NCI-H345 treated with DMSO at 0.1 percent for 48 hours (cell line): Measurements from ENCODE around the gene ONECUT1.
"Not testable (repeated sequence)": the region's sequence is repeated elsewhere in the genome, so short reads cannot be mapped to it uniquely, and the experiment has no call there.

Experiments
- DNase-seq: peaks from one replicate; lab custom pipeline; 2025; ENCODE audit not compliant: unreplicated experiment; lab: John Stamatoyannopoulos, UW

Gene ONECUT1

DNA sequence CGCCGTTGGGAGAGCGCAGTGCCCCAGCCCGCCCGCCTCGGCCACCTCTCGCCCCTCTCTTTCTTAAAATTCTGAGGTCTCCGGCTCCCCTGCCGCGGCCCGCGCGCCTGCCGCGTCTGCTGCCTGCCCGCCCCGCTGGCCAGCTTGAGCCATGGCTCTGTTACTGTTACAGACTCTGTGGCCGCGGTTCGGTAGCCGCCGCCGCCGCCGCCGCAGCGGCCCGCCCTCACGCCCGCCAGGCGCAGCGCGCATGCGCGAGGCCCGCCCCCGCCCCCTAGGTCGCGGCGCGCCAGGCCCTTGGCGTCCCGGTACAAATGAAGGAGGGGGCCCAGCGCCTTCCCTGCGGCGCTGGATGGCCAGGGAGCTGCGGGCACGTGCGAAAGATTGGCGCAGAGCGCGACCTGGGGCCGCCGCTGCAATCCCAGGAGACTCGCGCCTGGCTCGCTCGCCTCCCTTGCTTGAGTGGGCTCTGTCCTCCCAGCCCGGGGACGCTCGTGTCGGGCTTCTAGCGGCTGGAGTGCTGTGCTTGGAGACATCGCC is at the start of gene ONECUT1:
Gene ONECUT1, minus strand, starts transcription at position 168 of the 540 bp plus-strand sequence. CDS start 452 bp downstream, outside the sequence.
- DNase-seq, result peak; percentile 16

DNA sequence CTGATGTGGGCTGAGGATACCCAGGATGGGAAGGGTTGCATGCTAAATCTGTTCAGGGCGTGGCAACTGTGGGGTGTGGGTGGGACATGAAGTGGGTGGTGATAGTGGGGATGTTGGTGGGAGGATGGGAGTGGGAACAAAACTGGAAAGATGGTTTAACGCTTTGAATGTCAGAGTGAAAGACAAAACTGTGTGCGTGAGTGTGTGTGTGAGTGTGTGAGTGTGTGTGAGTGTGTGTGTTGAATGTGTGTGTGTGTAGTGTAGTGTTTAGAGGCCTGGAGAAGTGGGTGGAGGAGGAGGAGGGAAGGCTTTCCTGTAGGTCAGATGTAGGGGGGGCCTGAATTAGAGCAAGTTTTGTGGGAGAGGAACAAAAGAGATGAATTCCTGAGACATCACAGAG is 44.2 kb upstream of the ONECUT1 start:
- no peak for DNase-seq

DNA sequence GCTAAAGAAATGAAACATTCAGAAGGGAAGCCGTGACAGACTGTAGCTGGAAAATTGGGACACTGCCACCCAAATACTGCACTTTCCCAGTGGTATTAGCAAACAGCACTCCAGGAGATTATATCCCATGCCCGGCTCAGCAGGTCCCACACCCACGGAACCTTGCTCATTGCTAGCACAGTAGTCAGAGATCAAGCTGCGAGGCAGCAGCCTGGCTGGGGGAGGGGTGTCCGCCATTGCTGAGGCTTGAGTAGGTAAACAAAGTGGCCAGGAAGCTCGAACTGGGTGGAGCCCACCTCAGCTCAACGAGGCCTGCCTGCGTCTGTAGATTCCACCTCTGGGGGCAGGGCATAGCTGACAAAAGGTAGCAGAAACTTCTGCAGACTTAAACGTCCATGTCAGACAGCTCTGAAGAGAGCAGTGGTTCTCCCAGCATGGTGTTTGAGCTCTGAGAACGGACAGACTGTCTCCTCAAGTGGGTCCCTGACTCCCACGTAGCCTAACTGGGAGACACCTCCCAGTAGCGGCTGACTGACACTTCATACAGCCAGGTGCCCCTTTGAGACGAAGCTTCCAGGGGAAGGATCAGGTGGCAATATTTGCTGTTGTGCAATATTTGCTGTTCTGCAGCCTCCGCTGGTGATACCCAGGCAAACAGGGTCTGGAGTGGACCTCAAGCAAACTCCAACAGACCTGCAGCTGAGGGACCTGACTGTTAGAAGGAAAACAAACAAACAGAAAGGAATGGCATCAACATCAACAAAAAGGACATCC is 34.2 kb upstream of the ONECUT1 start:
- DNase-seq, result peak; percentile 1

GRCh38 chr15:52822475-52822874 is 32.3 kb upstream of the ONECUT1 start:
- no peak for DNase-seq

- DNase-seq, result no peak
Measured at GRCh38 chr15:52819253-52819652, 29.1 kb upstream of the ONECUT1 start.

DNA sequence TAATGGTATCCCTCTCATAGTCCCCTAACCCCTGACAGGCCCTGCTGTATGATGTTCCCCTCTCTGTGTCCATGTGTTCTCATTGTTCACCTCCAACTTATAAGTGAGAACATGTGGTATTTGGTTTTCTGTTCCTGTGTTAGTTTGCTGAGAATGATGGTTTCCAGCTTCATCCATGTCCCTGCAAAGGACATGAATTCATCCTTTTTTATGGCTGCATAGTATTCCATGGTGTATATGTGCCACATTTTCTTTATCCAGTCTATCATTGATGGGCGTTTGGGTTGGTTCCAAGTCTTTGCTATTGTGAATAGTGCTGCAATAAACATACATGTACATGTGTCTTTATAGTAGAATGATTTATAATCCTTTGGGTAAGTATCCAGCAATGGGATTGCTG is 25.8 kb upstream of the ONECUT1 start:
- DNase-seq, result not testable (repeated sequence)

DNA sequence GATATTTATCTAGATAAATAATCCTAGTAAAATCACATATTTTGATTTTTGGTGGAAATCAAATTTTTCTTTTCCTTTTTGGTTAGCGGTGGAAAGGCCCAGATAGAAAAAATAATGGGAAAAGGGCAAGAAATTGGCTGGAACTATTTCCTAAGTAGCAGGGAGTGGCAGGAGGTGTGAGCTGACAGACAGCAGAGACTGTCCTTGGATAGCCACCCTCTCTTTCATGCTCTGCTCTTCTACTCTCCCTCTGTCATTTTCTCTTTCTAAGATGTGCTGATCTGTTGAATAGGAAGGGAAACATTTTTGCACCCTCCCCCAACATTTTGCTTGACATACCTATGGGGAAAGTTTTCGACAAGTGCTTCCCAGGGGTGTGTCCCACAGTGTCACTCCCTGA is 18.9 kb upstream of the ONECUT1 start:
- no peak for DNase-seq

DNA sequence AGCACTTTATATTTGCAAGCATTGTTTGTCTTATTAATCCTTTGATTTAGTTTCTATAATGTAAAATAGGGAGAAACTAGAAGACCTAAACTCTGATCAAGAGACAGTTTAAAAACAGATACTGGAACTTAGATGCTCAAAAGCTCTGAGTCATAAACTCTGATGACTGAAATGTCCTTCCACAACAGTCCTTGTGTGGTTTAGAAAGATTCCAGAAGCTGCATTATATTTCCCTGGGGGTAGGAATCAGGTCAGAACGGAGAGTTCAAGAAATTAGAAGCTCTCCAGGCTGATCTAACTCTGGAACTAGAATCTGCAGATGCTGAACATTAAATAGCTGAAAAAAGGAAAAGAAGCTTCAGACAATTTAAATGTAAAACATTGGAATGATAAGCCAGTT is 18.3 kb upstream of the ONECUT1 start:
- no peak for DNase-seq

- DNase-seq, result no peak
Measured at GRCh38 chr15:52806284-52806655, 16.1 kb upstream of the ONECUT1 start.

DNA sequence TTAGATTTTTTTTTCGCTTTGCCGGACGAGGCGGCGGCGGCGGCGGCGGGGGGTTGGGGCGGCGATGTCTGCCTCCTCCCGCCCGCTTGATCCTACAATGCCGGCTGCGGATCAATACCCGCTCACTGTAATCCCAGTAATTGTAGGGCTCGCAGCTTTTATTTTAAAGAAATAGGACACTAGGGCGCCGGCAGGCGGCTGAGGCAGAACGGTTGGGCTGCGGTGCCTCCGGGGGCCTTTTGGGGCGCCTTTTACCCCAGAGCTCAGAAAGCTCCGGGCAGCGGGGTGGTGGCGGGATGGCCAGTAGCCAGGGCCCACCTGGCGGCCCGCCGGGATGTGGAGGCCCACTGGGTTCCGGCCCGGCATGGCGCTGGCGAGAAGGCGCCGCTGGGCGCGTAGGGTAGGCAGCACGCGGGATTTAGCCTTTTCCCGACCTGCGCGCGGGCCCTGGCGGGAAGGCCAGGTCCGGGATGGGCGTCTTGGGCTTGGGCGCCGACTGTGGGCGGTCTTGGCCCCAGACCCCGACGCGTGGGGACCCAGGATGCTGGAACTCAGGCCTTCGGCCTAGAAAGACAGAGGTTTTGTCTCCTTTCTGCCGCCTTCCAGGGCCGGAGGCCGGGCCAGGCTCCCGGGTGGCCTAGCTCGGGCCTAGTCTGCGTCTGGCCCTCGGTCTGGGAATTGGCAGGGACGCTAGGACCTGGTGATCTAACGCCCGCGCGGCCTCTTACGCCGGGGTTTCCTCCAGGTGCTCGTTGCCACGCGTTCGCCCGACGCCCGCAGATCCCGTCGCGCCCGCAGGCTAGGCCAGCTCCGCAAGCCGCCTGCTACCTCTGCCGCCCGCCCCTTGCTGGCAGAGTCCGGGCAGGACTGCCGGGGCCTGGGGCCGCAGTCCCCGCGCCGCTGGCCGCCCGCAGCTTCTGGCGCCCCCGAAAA is 15.5 kb upstream of the ONECUT1 start:
- no peak for DNase-seq

GRCh38 chr15:52804526-52805081 is 14.5 kb upstream of the ONECUT1 start:
- no peak for DNase-seq

GRCh38 chr15:52803467-52804306 is 13.6 kb upstream of the ONECUT1 start:
- DNase-seq, result no peak

GRCh38 chr15:52803108-52803466 is 13.0 kb upstream of the ONECUT1 start:
- DNase-seq, result no peak

DNA sequence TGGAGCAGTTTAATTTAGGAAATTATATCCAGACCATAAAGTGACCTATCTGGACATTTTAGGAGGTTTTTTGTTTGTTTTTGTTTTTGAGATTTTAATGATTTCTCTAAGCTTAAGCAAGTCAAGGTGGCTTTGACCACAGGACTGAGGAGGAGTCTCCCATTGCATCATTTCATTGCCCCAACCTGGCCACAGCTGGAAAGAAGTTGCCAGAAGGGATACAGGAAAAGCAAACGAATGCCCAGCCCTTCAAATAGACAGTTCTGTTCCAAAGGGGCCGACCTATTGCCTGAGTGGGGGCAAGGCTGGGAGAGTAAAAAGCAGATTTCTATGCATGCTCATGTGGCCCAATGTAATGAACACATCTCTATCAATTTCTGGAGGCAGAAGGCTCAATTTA is 12.0 kb upstream of the ONECUT1 start:
- no peak for DNase-seq

DNA sequence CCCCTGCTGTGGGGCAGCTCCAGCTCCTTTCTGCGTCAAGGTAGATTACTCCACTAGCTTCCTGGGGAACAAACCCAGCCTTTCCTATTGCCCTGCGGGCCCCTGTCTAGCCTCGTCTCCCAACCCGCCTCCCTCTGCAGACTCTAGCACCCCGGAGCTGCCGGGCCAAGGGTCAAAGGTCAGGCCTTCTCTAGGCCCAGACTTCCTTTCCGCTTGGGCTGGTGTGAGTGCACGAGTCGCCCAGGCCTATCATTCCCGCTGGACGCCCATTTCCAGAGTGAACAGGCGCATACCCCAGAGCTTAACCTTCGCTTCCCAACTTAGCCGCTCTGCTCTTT is 11.6 kb upstream of the ONECUT1 start:
- no peak for DNase-seq

DNA sequence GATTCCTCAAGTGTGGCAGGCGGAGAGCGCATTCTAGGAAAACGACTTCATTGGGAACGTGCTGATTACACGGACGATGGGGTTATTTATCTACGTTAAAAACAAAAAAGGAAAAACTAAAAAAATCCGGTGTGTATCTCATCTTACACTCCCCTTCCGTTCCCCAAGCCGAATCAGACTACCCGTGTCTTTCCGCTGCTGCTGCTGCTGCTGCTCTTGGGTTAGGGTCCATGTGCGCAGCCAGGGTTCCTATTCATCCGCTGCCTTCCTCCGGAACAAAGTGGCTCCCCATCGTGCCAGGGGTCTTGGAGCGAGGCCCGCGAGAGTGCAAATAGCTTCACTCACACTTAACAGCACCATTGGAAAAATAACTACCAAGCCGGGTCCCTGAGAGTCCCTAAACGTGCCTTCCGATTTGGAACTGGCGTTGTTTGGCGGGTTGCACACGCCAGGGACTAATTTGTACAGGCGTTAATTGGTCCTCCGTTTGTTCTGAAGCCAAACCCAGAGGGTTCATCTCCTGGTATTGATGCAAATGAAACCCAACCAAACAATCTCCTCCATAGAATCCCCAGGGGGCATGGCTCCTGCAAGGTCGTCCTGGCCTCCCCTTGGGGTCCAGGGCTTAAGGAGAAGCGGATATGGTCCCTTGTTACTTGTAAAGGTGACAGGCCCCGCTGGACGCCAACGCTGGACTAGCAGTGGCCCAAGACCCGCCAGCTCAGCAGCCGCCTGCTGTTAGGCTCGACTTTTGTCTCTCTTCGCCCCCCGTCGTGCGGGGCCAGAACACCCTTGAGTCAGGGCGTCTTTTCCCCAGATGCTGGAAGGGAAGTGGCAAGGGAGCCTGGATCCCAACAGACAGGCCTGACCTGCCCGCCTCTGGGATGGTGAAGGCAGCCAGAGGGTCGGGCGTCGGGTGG is 11.0 kb upstream of the ONECUT1 start:
- DNase-seq, result no peak

DNA sequence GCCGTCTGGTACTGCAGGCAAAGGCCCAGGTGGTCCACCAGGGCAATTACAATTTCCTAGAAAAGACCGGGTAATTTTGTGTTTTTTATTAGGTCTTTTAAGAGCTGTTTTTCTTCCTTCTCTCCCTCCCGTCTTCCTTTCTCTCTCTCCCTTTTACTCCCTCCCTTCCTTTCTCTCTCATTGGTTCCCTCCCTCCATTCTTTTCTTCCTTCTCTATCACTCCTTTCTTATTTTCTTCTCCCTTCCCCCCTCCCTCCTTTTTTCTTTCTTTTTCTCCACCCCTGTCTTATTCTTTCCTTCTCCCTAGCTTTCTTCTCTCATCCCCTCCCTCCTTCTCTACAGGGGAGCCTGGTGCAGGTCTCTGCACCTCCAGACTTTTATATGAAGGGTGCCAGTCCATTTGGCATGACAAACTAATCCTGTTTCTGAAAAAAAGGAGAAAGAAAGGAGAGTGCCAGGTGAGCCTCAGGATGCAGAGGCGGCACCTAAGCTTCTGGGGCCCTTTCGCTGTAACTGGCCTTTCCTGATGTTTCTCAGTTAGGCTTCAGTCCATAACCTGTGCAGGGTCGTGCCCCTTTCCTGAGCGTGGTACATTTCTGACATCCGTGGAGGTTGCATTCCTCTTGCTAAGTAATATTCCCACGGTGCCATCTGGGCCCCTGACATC is 9.1 kb upstream of the ONECUT1 start:
- DNase-seq, result no peak

GRCh38 chr15:52798529-52799101 is 8.5 kb upstream of the ONECUT1 start:
- no peak for DNase-seq
